Activated T-helper 2 cell treated with anti-CD3 and anti-CD28 coated beads, Interferon-gamma antibody, Interleukin-2, Interleukin-4, amounts not matched to agents 10 μg/mL and 5 μg/mL and 100 μg/mL, durations not matched to agents 14 hours and 24 hours and 36 hours (primary cell): ENCODE data around the gene FAM83C. TPM values are rescaled to one million over a fixed set of nuclear protein-coding genes. Genes with fewer than 3 reads are reported as not detected.

ENCODE experiments used
- DNase-seq: peaks from one replicate; pipeline ENCODE4 v3.0.0; 2021; ENCODE audit warnings: low spot score
- H3K27ac Mint-ChIP-seq: one replicate; pipeline ENCODE4 v1.8.0; 2021; ENCODE audit warnings: mixed read lengths
- H3K27me3 Mint-ChIP-seq: one replicate; pipeline ENCODE4 v1.8.0; 2021; ENCODE audit warnings: low read depth, mixed read lengths
- H3K36me3 Mint-ChIP-seq: one replicate; pipeline ENCODE4 v1.8.0; 2021; ENCODE audit warnings: low read depth, mixed read lengths
- H3K4me1 Mint-ChIP-seq: one replicate; pipeline ENCODE4 v1.8.0; 2021; ENCODE audit warnings: low read depth, mixed read lengths
- H3K4me3 Mint-ChIP-seq: one replicate; pipeline ENCODE4 v1.8.0; 2021; ENCODE audit warnings: low read depth, mild to moderate bottlenecking, moderate library complexity, mixed read lengths
- H3K9me3 Mint-ChIP-seq: one replicate; pipeline ENCODE4 v1.8.0; 2021; ENCODE audit warnings: mixed read lengths
- intact Hi-C: fragments of 100-400 bp; cut with micrococcal nuclease; formaldehyde crosslinking; loops from one replicate; pipeline ENCODE4 v1.15.1; 2023
- total RNA-seq: library from RNA; stranded (reverse); gene quantifications from 2 replicates; pipeline ENCODE4 v1.2.3, GENCODE V29; 2022

Gene FAM83C
- not detected in 2 replicates for total RNA-seq

GRCh38 chr20:35291654-35292503 lies at the start of gene FAM83C:
Gene FAM83C, minus strand, starts transcription at chr20:35292425. Its CDS starts 121 bp downstream, at chr20:35292304.
- no peaks in the 10 kb centered on the region for H3K4me1 Mint-ChIP-seq
- no peak for DNase-seq
- intact Hi-C loops = no loop called here
- peak within 1 kb of the TSS; percentile 7 for H3K27ac Mint-ChIP-seq
- no peak within 1 kb of the TSS for H3K4me3 Mint-ChIP-seq
- no peaks in the 10 kb centered on the region for H3K36me3 Mint-ChIP-seq
- H3K27me3 Mint-ChIP-seq = no peaks in the 10 kb centered on the region
- no peaks in the 10 kb centered on the region for H3K9me3 Mint-ChIP-seq

DNA sequence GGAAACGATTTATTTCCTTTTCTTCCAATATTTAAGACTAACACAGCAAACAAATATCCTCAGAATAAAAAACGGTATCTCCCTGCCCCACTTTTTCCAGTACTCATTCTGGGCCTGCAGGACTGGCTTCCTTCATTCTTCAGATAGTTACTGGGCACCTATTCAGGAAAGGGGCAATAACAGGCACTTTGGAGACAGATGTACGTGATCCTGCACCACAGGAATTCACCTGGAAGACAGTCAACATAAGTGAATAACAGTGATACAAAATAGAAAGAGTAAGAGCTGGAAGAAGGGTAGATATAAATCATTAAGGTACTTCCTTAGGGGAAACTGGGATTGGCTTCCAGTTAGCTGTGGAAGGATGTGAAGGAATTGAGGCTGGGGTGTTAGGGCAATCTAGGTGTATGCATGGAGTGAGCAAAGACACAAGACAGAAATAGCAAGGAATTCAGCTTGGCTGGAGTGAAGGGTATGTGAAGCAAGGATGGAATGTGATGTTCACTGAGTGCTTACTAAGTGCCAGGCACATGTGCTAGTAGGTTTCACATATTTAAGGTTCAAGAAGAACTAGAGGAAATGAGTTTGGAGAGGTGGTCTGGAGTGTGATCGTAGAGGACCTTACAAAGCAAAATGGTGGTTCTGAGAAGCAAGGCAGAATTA lies 49.3 kb upstream of the FAM83C start:
- DNase-seq = no peak
- H3K4me1 Mint-ChIP-seq = peaks cover 7% of the 10 kb centered on the region
- no peak overlapping the region for H3K27ac Mint-ChIP-seq

GRCh38 chr20:35340436-35340835 lies 48.2 kb upstream of the FAM83C start:
- Mint-ChIP-seq H3K27me3 (no peaks in the 10 kb centered on the region), H3K36me3 (peaks cover 14% of the 10 kb centered on the region), H3K9me3 (no peaks in the 10 kb centered on the region), H3K4me1 (peaks cover 5% of the 10 kb centered on the region), H3K27ac (no peak overlapping the region), H3K4me3 (no peak overlapping the region)
- DNase-seq = no peak
- intact Hi-C loops = no loop called here

More for the DNA sequence above, 49.3 kb upstream of the FAM83C start:
- Mint-ChIP-seq H3K36me3 (peaks cover 25% of the 10 kb centered on the region), H3K4me3 (no peak overlapping the region), H3K9me3 (peaks cover 4% of the 10 kb centered on the region), H3K27me3 (no peaks in the 10 kb centered on the region)
- intact Hi-C loops = no loop called here

DNA sequence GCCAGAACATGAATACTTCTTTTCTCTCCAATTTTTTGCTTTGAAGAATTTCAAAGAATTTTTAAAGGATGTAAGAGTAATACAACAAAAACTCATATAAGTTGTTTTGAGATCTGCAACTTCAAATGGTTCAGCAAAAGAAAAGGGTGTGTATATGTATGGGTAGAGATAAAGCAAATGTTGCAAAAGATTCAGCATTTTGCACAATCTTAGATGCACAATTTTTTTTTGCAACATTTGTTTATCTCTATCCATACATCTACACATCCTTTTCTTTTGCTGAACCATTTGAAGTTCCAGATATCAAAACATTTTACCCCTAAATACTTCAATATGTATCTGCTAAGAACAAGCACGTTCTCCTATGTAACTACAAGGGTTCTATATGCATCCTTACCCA lies 47.4 kb upstream of the FAM83C start:
- no peak for DNase-seq
- Mint-ChIP-seq H3K27me3 (no peaks in the 10 kb centered on the region), H3K27ac (no peak overlapping the region), H3K36me3 (peaks cover 9% of the 10 kb centered on the region), H3K4me1 (no peaks in the 10 kb centered on the region), H3K4me3 (no peak overlapping the region), H3K9me3 (no peaks in the 10 kb centered on the region)
- intact Hi-C loops = no loop called here

- no peak overlapping the region for H3K4me3 Mint-ChIP-seq
- no peak overlapping the region for H3K27ac Mint-ChIP-seq
- DNase-seq = no peak
- peaks cover 5% of the 10 kb centered on the region for H3K36me3 Mint-ChIP-seq
- H3K4me1 Mint-ChIP-seq = no peaks in the 10 kb centered on the region
- intact Hi-C loops = no loop called here
- no peaks in the 10 kb centered on the region for H3K27me3 Mint-ChIP-seq
- no peaks in the 10 kb centered on the region for H3K9me3 Mint-ChIP-seq
These were observed 46.8 kb upstream of the FAM83C start for GRCh38 chr20:35339007-35339406.

GRCh38 chr20:35334311-35335101 lies 42.3 kb upstream of the FAM83C start:
- no peak overlapping the region for H3K4me3 Mint-ChIP-seq
- H3K9me3 Mint-ChIP-seq = no peaks in the 10 kb centered on the region
- H3K27me3 Mint-ChIP-seq = no peaks in the 10 kb centered on the region
- no peaks in the 10 kb centered on the region for H3K36me3 Mint-ChIP-seq
- H3K27ac Mint-ChIP-seq = no peak overlapping the region
- peaks cover 6% of the 10 kb centered on the region for H3K4me1 Mint-ChIP-seq
- intact Hi-C loops = no loop called here
- no peak for DNase-seq

DNA sequence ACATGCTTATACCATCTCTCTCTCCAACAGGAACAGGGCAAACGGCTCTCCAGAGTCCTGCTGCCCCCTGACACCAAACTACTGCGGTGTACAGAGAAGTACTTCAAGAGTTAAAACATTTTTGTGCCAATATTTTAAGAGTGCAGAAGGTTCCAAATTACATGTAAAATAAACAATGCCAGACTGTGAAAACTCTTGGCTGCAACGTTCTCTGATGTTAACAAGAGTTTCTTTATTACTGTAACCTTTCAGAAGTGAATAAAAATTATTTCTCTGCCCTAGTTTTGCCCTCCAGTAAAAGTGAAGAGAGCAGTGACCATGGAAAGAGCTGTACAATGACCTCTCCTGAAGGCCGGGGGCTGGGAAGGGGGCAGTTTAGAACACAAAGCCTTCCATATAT lies 41.4 kb upstream of the FAM83C start:
- intact Hi-C loops = no loop called here
- Mint-ChIP-seq H3K36me3 (no peaks in the 10 kb centered on the region), H3K27ac (no peak overlapping the region), H3K4me3 (no peak overlapping the region), H3K9me3 (no peaks in the 10 kb centered on the region), H3K27me3 (no peaks in the 10 kb centered on the region), H3K4me1 (peaks cover 12% of the 10 kb centered on the region)
- DNase-seq = no peak

DNA sequence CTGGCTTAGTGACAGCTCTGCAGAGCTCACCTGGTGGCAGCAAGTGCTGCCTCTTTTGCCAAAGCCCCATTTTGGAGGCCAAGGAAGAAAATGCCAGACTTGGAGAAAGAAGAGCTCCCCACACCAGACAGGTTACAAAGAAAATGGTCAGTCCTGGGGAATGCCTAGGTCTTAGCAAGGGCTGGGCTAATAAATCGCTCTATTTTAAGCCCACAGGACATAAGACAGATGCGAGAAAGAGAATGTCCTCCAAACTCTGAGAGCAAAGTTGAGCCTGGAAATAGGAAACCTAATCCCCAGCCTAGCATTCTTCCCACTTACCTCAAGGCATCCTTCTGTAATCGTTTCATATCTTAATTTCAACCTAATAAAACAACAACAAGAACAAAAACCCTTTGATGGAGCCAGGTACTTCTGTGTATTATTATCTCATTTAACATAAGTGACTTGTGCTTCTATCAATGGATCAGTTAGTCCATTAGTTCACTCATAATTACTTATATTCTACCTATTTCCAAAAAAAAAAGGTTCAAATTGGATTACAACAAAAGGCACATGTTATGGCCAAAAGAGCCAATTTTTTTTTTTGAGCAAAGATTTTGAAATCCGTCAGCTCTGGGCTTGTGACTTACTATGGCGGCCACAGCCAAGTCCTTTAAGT lies 40.4 kb upstream of the FAM83C start:
- intact Hi-C loops = no loop called here
- no peak for DNase-seq
- Mint-ChIP-seq H3K9me3 (no peaks in the 10 kb centered on the region), H3K4me1 (peaks cover 20% of the 10 kb centered on the region), H3K36me3 (no peaks in the 10 kb centered on the region), H3K4me3 (no peak overlapping the region), H3K27me3 (no peaks in the 10 kb centered on the region), H3K27ac (no peak overlapping the region)

- no peak overlapping the region for H3K4me3 Mint-ChIP-seq
- peaks cover 32% of the 10 kb centered on the region for H3K4me1 Mint-ChIP-seq
- no peak for DNase-seq
- H3K27me3 Mint-ChIP-seq = no peaks in the 10 kb centered on the region
- intact Hi-C loops = loop anchor here (1.0 to 2.0 kb wide), 2 partner anchors 17 to 26 kb away; no protein-coding TSS in a partner anchor
- H3K27ac Mint-ChIP-seq = no peak overlapping the region
- peaks cover 9% of the 10 kb centered on the region for H3K36me3 Mint-ChIP-seq
- H3K9me3 Mint-ChIP-seq = no peaks in the 10 kb centered on the region
These were observed 37.4 kb upstream of the FAM83C start for GRCh38 chr20:35329435-35330139.

GRCh38 chr20:35328689-35329088 lies 36.5 kb upstream of the FAM83C start:
- H3K27ac Mint-ChIP-seq = no peak overlapping the region
- H3K4me1 Mint-ChIP-seq = peaks cover 32% of the 10 kb centered on the region
- DNase-seq = no peak
- peaks cover 9% of the 10 kb centered on the region for H3K36me3 Mint-ChIP-seq
- H3K4me3 Mint-ChIP-seq = no peak overlapping the region
- H3K9me3 Mint-ChIP-seq = no peaks in the 10 kb centered on the region
- intact Hi-C loops = loop anchor here (1.0 to 2.0 kb wide), 2 partner anchors 16 to 25 kb away; no protein-coding TSS in a partner anchor
- H3K27me3 Mint-ChIP-seq = no peaks in the 10 kb centered on the region

- DNase-seq = no peak
- Mint-ChIP-seq H3K9me3 (no peaks in the 10 kb centered on the region), H3K27ac (peak overlapping the region; percentile 35), H3K4me3 (no peak overlapping the region), H3K36me3 (peaks cover 9% of the 10 kb centered on the region), H3K4me1 (peaks cover 32% of the 10 kb centered on the region), H3K27me3 (no peaks in the 10 kb centered on the region)
- intact Hi-C loops = loop anchor here (2.0 kb wide), 1 partner anchor 15 kb away; no protein-coding TSS in a partner anchor
These were observed 36.0 kb upstream of the FAM83C start for GRCh38 chr20:35328095-35328685.
